H1 (cell line): Measurements from ENCODE around the gene SYP. TPM values are rescaled to one million over a fixed set of nuclear protein-coding genes. Genes with fewer than 3 reads are reported as not detected.

ENCODE experiments used
- CTCF ChIA-PET: fragments of 300-600 bp; sonication (Branson Sonifier 250); formaldehyde crosslinking; loops from one replicate; lab custom pipeline; 2021; ENCODE audit not compliant: partially characterized antibody; lab: Charles Lee
- POLR2A ChIA-PET: fragments of 300-600 bp; sonication (Branson Sonifier 250); formaldehyde crosslinking; loops from one replicate; lab custom pipeline; 2021; ENCODE audit warnings: inconsistent platforms; ENCODE audit not compliant: partially characterized antibody; lab: Charles Lee
- DNase-seq, 2 experiments: peaks; one replicate each; pipeline versions ENCODE4 v3.0.0 to v3.0.0-alpha.2; 2010 to 2022; ENCODE audit warnings: low spot score in 2 of 2, low read depth in 1 of 2, mixed read lengths in 1 of 2
- FAIRE-seq: peaks from 2 replicates; lab custom pipeline; 2011; peaks lifted over from hg19 to GRCh38; lab: Jason Lieb, UNC
- H2AFZ ChIP-seq: 2 replicates; pipeline ENCODE4 v1.8.1; 2012; ENCODE audit warnings: low read length, inconsistent platforms
- H2AK5ac ChIP-seq: 2 replicates; pipeline ENCODE4 v1.6.1; 2013; ENCODE audit warnings: low read depth, low read length
- H2BK120ac ChIP-seq: replicated peaks from 2 replicates; pipeline ENCODE3; 2013; ENCODE audit warnings: low read depth, low read length, inconsistent platforms
- H2BK12ac ChIP-seq: 2 replicates; pipeline ENCODE4 v1.6.1; 2013; ENCODE audit warnings: low read depth, low read length
- H2BK15ac ChIP-seq: 2 replicates; pipeline ENCODE4 v1.6.1; 2013; ENCODE audit warnings: low read length
- H2BK20ac ChIP-seq: 2 replicates; pipeline ENCODE4 v1.6.1; 2013; ENCODE audit warnings: low read length
- H2BK5ac ChIP-seq: 2 replicates; pipeline ENCODE4 v1.6.1; 2013; ENCODE audit warnings: low read depth, low read length
- H3K14ac ChIP-seq: 2 replicates; pipeline ENCODE4 v1.6.1; 2013; ENCODE audit warnings: inconsistent platforms; ENCODE audit not compliant: insufficient read length
- H3K18ac ChIP-seq: 2 replicates; pipeline ENCODE4 v1.6.1; 2013; ENCODE audit warnings: low read length; ENCODE audit errors: extremely low read depth
- H3K23ac ChIP-seq: 2 replicates; pipeline ENCODE4 v1.6.1; 2013; ENCODE audit warnings: inconsistent platforms; ENCODE audit not compliant: insufficient read length
- H3K23me2 ChIP-seq: 2 replicates; pipeline ENCODE4 v1.6.1; 2013; ENCODE audit warnings: low read depth, low read length
- H3K27ac ChIP-seq: 2 replicates; pipeline ENCODE4 v1.6.1; 2011; ENCODE audit warnings: low read depth, low read length, inconsistent platforms
- H3K27me3 ChIP-seq, 4 experiments: replicated peaks in 1 of 4; 1 replicate in 1 of 4; 2 replicates in 3 of 4; pipeline versions ENCODE4 v1.6.1 to v1.8.1; 2011 to 2013; ENCODE audit warnings: low read length in 3 of 4, mild to moderate bottlenecking in 3 of 4, inconsistent platforms in 2 of 4, mixed read lengths in 2 of 4, moderate library complexity in 1 of 4; ENCODE audit not compliant: control insufficient read depth in 3 of 4, insufficient read depth in 3 of 4; ENCODE audit errors: extremely low read depth in 1 of 4
- H3K36me3 ChIP-seq, 4 experiments: 2 replicates each; pipeline versions ENCODE4 v1.6.1 to v1.8.1; 2011 to 2013; ENCODE audit warnings: mild to moderate bottlenecking in 4 of 4, low read length in 3 of 4, moderate library complexity in 2 of 4, control low read depth in 1 of 4, inconsistent platforms in 1 of 4; ENCODE audit not compliant: insufficient read depth in 4 of 4, control insufficient read depth in 2 of 4
- H3K4ac ChIP-seq: replicated peaks from 2 replicates; pipeline ENCODE3; 2013; ENCODE audit warnings: low read length, low read depth, mixed read lengths, inconsistent platforms; ENCODE audit not compliant: insufficient read length
- H3K4me1 ChIP-seq, 4 experiments: replicated peaks in 1 of 4; 1 replicate in 1 of 4; 2 replicates in 3 of 4; pipeline versions ENCODE4 v1.6.1 to v1.8.1; 2011 to 2013; ENCODE audit warnings: low read length in 3 of 4, inconsistent platforms in 2 of 4, mixed read lengths in 1 of 4; ENCODE audit not compliant: insufficient read depth in 4 of 4, control insufficient read depth in 3 of 4
- H3K4me2 ChIP-seq, 2 experiments: 2 replicates each; pipeline versions ENCODE4 v1.6.1 to v1.8.1; 2011 to 2013; ENCODE audit warnings: low read depth in 2 of 2, low read length in 2 of 2, control low read depth in 1 of 2, inconsistent platforms in 1 of 2, mild to moderate bottlenecking in 1 of 2; ENCODE audit not compliant: insufficient read depth in 1 of 2
- H3K4me3 ChIP-seq, 4 experiments: fragments of 200-600, 300-600 bp in 1 of 4; sonication (generic), shearing (Covaris generic), sonication (Bioruptor Twin) in 1 of 4; 2 replicates each; pipeline versions ENCODE4 v1.5.1 to v1.8.1; 2011 to 2016; ENCODE audit warnings: low read length in 4 of 4, low read depth in 3 of 4, control low read depth in 2 of 4, inconsistent platforms in 2 of 4, mild to moderate bottlenecking in 2 of 4, mixed read lengths in 1 of 4, moderate library complexity in 1 of 4; ENCODE audit not compliant: insufficient read depth in 2 of 4; ENCODE audit errors: extremely low read depth in 1 of 4
- H3K56ac ChIP-seq: replicated peaks from 2 replicates; pipeline ENCODE3; 2013; ENCODE audit warnings: low read depth, mild to moderate bottlenecking, mixed read lengths, low read length, inconsistent platforms; ENCODE audit not compliant: insufficient read length
- H3K79me1 ChIP-seq: 2 replicates; pipeline ENCODE4 v1.6.1; 2013; ENCODE audit warnings: low read depth, low read length, control low read depth
- H3K79me2 ChIP-seq, 2 experiments: 2 replicates each; pipeline versions ENCODE4 v1.6.1 to v1.8.1; 2012 to 2013; ENCODE audit warnings: low read length in 2 of 2, mild to moderate bottlenecking in 2 of 2, inconsistent platforms in 1 of 2; ENCODE audit not compliant: insufficient read depth in 2 of 2, control insufficient read depth in 1 of 2
- H3K9ac ChIP-seq, 4 experiments: replicated peaks in 1 of 4; 1 replicate in 1 of 4; 2 replicates in 3 of 4; pipeline versions ENCODE4 v1.6.1 to v1.8.1; 2011 to 2013; ENCODE audit warnings: low read depth in 3 of 4, low read length in 3 of 4, control low read depth in 2 of 4, mild to moderate bottlenecking in 2 of 4, moderate library complexity in 2 of 4, inconsistent platforms in 1 of 4; ENCODE audit errors: extremely low read depth in 1 of 4
- H3K9me3 ChIP-seq, 2 experiments: 2 replicates each; pipeline versions ENCODE4 v1.6.1 to v1.8.1; 2012 to 2013; ENCODE audit warnings: mild to moderate bottlenecking in 2 of 2, moderate library complexity in 2 of 2, control low read depth in 1 of 2, inconsistent platforms in 1 of 2, low read depth in 1 of 2, low read length in 1 of 2, mixed read lengths in 1 of 2; ENCODE audit not compliant: insufficient read depth in 2 of 2
- H4K20me1 ChIP-seq, 2 experiments: replicated peaks in 1 of 2; 2 replicates each; pipeline versions ENCODE3 to v1.8.1; 2011 to 2013; ENCODE audit warnings: inconsistent platforms in 2 of 2, low read length in 2 of 2, mild to moderate bottlenecking in 1 of 2; ENCODE audit not compliant: insufficient read depth in 2 of 2, control insufficient read depth in 1 of 2
- H4K5ac ChIP-seq: 2 replicates; pipeline ENCODE4 v1.6.1; 2013; ENCODE audit warnings: low read length, low read depth, mixed read lengths, inconsistent platforms; ENCODE audit not compliant: insufficient read length
- H4K8ac ChIP-seq: 2 replicates; pipeline ENCODE4 v1.8.0; 2013; ENCODE audit warnings: mild to moderate bottlenecking, moderate library complexity, low read length, inconsistent platforms; ENCODE audit not compliant: insufficient read depth; ENCODE audit errors: extremely low read depth
- H4K91ac ChIP-seq: replicated peaks from 2 replicates; pipeline ENCODE3; 2013; ENCODE audit warnings: low read length, mixed read lengths, inconsistent platforms; ENCODE audit not compliant: insufficient read length
- CBX8 ChIP-seq: fragments of 300-800, 300-1000 bp; sonication (generic); IDR thresholded peaks from 2 replicates; pipeline ENCODE4 v1.7.1; 2016; ENCODE audit warnings: low read depth, low read length, borderline replicate concordance
- CHD1 ChIP-seq: IDR thresholded peaks from 2 replicates; pipeline ENCODE4 v1.6.1; 2012; ENCODE audit warnings: low read depth, low read length, improper control_type of control experiment
- CHD2 ChIP-seq: IDR thresholded peaks from 2 replicates; pipeline ENCODE4 v1.6.1; 2012; ENCODE audit warnings: low read length, improper control_type of control experiment
- CREB1 ChIP-seq: IDR thresholded peaks from 2 replicates; pipeline ENCODE4 v1.6.1; 2012; ENCODE audit warnings: inconsistent platforms
- EGR1 ChIP-seq: IDR thresholded peaks from 2 replicates; pipeline ENCODE4 v1.6.1; 2011; ENCODE audit warnings: low read depth, low read length, borderline replicate concordance
- EZH2 ChIP-seq: fragments of 200-600 bp; sonication (generic); IDR thresholded peaks from 2 replicates; pipeline ENCODE4 v1.7.1; 2012; ENCODE audit warnings: low read depth, mild to moderate bottlenecking, moderate library complexity, low read length, inconsistent platforms; ENCODE audit not compliant: severe bottlenecking
- GTF2F1 ChIP-seq: IDR thresholded peaks from 2 replicates; pipeline ENCODE4 v1.6.1; 2012; ENCODE audit warnings: low read depth, low read length, improper control_type of control experiment, borderline replicate concordance
- JUN ChIP-seq: IDR thresholded peaks from 2 replicates; pipeline ENCODE4 v1.6.1; 2011; ENCODE audit warnings: low read depth, mild to moderate bottlenecking, improper control_type of control experiment, low read length
- MAFK ChIP-seq: IDR thresholded peaks from 2 replicates; pipeline ENCODE4 v1.6.1; 2012; ENCODE audit warnings: low read depth, mild to moderate bottlenecking, improper control_type of control experiment, low read length
- NRF1 ChIP-seq: IDR thresholded peaks from 2 replicates; pipeline ENCODE4 v1.6.1; 2011; ENCODE audit warnings: mild to moderate bottlenecking, low read depth, low read length, improper control_type of control experiment
- RNF2 ChIP-seq: fragments of 200-900, 300-1000 bp; sonication (generic); IDR thresholded peaks from 2 replicates; pipeline ENCODE4 v1.7.1; 2016; ENCODE audit warnings: borderline replicate concordance, low read depth, mild to moderate bottlenecking, antibody characterized with exemption, low read length; ENCODE audit not compliant: poor library complexity, severe bottlenecking; ENCODE audit errors: missing control alignments
- SIN3A ChIP-seq, 2 experiments: IDR thresholded peaks in 1 of 2; conservative IDR thresholded peaks in 1 of 2; 2 replicates each; pipeline ENCODE4 v1.6.1; 2011 to 2012; ENCODE audit warnings: low read length in 2 of 2, improper control_type of control experiment in 1 of 2, low read depth in 1 of 2, mild to moderate bottlenecking in 1 of 2
- TEAD4 ChIP-seq: IDR thresholded peaks from 2 replicates; pipeline ENCODE4 v1.6.1; 2012; ENCODE audit warnings: low read depth, low read length, inconsistent platforms, mixed read lengths
- YY1 ChIP-seq: IDR thresholded peaks from 2 replicates; pipeline ENCODE4 v1.6.1; 2011; ENCODE audit warnings: low read depth, mild to moderate bottlenecking, low read length
- WGBS, 2 experiments: shearing (Covaris generic) in 1 of 2; methylation state at CpG; one replicate each; pipeline versions ENCODE4 v1.1.6 to v1.1.7; 2013 to 2015; ENCODE audit warnings: low lambda C conversion rate in 2 of 2, mixed read lengths in 2 of 2, inconsistent platforms in 1 of 2, low coverage in 1 of 2, missing lambda C conversion rate in 1 of 2; ENCODE audit not compliant: insufficient replicate concordance in 2 of 2, insufficient coverage in 1 of 2, insufficient read length in 1 of 2; ENCODE audit errors: extremely low coverage in 1 of 2, missing lambda C conversion rate in 1 of 2; 5-methylcytosine and 5-hydroxymethylcytosine counted together
- polyA plus RNA-seq, 7 experiments: library from polyadenylated mRNA; depleted of rRNA in 3 of 7; stranded (reverse) in 5 of 7; unstranded in 2 of 7; fragments of >200 nt in 5 of 7; fragments of 200-250 nt in 2 of 7; gene quantifications; 1 replicate in 5 of 7; 2 replicates in 1 of 7; 4 replicates in 1 of 7; pipeline versions ENCODE4 v1.2.1 to v1.2.3, GENCODE V29; 2011 to 2013; ENCODE audit warnings: missing spikeins in 2 of 7, mixed read lengths in 2 of 7
- total RNA-seq: library from RNA; stranded (reverse); fragmentation: NEBNext Ultra II Directional; extraction: Animal tissue kit (Norgen Biotek cat#: 25700); gene quantifications from 2 replicates; pipeline ENCODE4 v1.2.1, GENCODE V29; 2021

Gene SYP
- total and polyA plus RNA-seq, 2 of the 8 experiments (the other 6 are each of a cell fraction or from before 2014, with no cell fraction given) = 4.3 to 10.8 TPM

DNA sequence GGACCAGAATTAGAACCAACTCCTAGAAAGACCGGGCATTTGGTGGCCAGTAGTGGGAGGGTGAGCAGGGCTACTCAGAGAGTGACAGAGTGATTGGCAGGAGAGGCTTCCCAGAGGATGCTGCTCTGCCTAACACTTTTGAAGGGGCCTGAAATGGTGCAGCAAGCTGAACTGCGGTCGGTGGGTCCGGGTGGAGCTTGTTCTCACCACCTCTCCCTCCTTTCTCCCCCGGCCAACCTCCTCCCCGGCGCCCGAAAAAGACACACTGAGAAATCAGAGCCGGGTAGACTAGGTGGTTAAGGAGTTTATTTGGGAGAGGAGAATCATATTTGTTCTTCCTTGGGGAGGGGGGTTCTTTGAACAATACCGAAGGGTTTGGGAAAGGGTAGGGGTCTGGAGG, 12.5 kb downstream of the SYP start:
- Histone ChIP-seq H2BK15ac (no peak overlapping the region), H3K9ac (no peak overlapping the region), H3K79me1 (no peaks in the 10 kb centered on the region), H2BK20ac (no peak overlapping the region), H2AK5ac (no peak overlapping the region), H3K79me2 (no peaks in the 10 kb centered on the region), H3K36me3 (peaks cover 0 to 5% (median 0%) of the 10 kb centered on the region in 4 experiments; a peak in 3 of 8 replicates), H2BK5ac (no peak overlapping the region), H3K23me2 (peaks cover 7% of the 10 kb centered on the region; the same call in 1 of the 2 replicates), H4K20me1 (peaks cover 0 to 2% of the 10 kb centered on the region in 2 experiments), H3K4me2 (peak overlapping the region; percentile 68 to 74), H4K8ac (no peak overlapping the region), H2AFZ (no peak overlapping the region), H3K27me3 (no peaks in the 10 kb centered on the region), H3K56ac (no peak overlapping the region), H3K4me3 (peak overlapping the region in 2 of 4 experiments; percentile 70 to 75; a peak in 4 of 8 replicates), H3K14ac (no peak overlapping the region), H2BK12ac (no peak overlapping the region), H4K91ac (no peak overlapping the region), H3K4ac (no peak overlapping the region), H4K5ac (no peak overlapping the region), H3K18ac (no peak overlapping the region), H2BK120ac (no peak overlapping the region), H3K23ac (no peak overlapping the region), H3K9me3 (no peaks in the 10 kb centered on the region), H3K27ac (no peak overlapping the region), H3K4me1 (peaks cover 0 to 6% (median 5%) of the 10 kb centered on the region in 4 experiments; a peak in 3 of 7 replicates)
- 83% methylated on average over 4 of the region's 10 CpGs; no CpG with 5 or more reads in 1 of the 2 experiments for WGBS, 2 experiments
- DNase-seq (no peak), FAIRE-seq (no peak)
- POLR2A ChIA-PET = interaction anchor here (0.6 to 1.0 kb wide), 2 partner anchors 28 to 276 kb away, joined by 3 read pairs; no protein-coding TSS in a partner anchor
- CTCF ChIA-PET = interaction anchor here (0.7 to 1.2 kb wide), 2 partner anchors 28 to 65 kb away, joined by 3 read pairs; no protein-coding TSS in a partner anchor
- no peak for TF ChIP-seq CHD2
- no peak for TF ChIP-seq CREB1
- no peak for TF ChIP-seq TEAD4
- TF ChIP-seq CBX8 = no peak
- TF ChIP-seq NRF1 = no peak
- no peak for TF ChIP-seq RNF2
- TF ChIP-seq YY1 = no peak
- TF ChIP-seq EGR1 = no peak
- no peak for TF ChIP-seq SIN3A (conservative IDR thresholded peaks at IDR 0.05 in 1 of 2, IDR thresholded peaks at IDR 0.05 in 1 of 2; ENCODE audit: low read depth in 1 of 2, low read length in 2 of 2)
- TF ChIP-seq GTF2F1 = no peak
- TF ChIP-seq CHD1 = no peak
- no peak for TF ChIP-seq EZH2
- TF ChIP-seq JUN = no peak
- TF ChIP-seq MAFK = no peak
